Pancreas (tissue), 10 donors: ENCODE results near the gene IL1RAPL2. TPM values are rescaled to one million over a fixed set of nuclear protein-coding genes. Genes with fewer than 3 reads are reported as not detected.

Experiments
- ATAC-seq, 4 donors: fragments of 200-7000 bp; cut with Tn5 transposase; one replicate each; pipeline versions ENCODE4 v1.8.0 to v1.9.1; 2020; ENCODE audit warnings: mild to moderate bottlenecking in 4 of 4, moderate library complexity in 4 of 4
- DNase-seq, 6 donors: peaks; one replicate each; pipeline ENCODE4 v3.0.0-alpha.2; 2020
- FAIRE-seq: peaks from 2 replicates; lab custom pipeline; 2012; peaks lifted over from hg19 to GRCh38; lab: Jason Lieb, UNC
- H3K27ac ChIP-seq, 4 donors: fragments of 200-600 bp; sonication (generic); 1 replicate in 3 of 4; 2 replicates in 1 of 4; pipeline versions ENCODE4 v1.5.0 to v1.8.0; 2020
- H3K27me3 ChIP-seq, 4 donors: fragments of 200-600 bp; one replicate each; pipeline ENCODE4 v1.8.0; 2021
- H3K36me3 ChIP-seq, 3 donors: fragments of 200-600 bp; sonication (generic) in 1 of 3; one replicate each; pipeline versions ENCODE4 v1.5.0 to v1.8.0; 2020 to 2021
- H3K4me1 ChIP-seq, 3 donors: fragments of 200-600 bp; one replicate each; pipeline ENCODE4 v1.8.0; 2021
- H3K4me3 ChIP-seq, 4 donors: fragments of 200-600 bp; sonication (generic) in 2 of 4; one replicate each; pipeline versions ENCODE4 v1.5.0 to v1.8.0; 2020 to 2021
- H3K9me3 ChIP-seq, 4 donors: fragments of 200-600 bp; one replicate each; pipeline ENCODE4 v1.8.0; 2021
- WGBS, 2 donors: extraction: QIAGEN DNeasy Blood & Tissue Kit; methylation state at CpG; one replicate each; pipeline ENCODE4 v1.1.7; 2013; 5-methylcytosine and 5-hydroxymethylcytosine counted together
- intact Hi-C, 3 donors: fragments of 100-400 bp; cut with DNase I; formaldehyde crosslinking; loops; one replicate each; pipeline versions ENCODE4 v1.11.1 to v1.14.2; 2022
- polyA plus RNA-seq, 2 donors: library from polyadenylated mRNA; stranded (reverse); fragments of 200-250 nt; gene quantifications; one replicate each; pipeline ENCODE4 v1.2.3, GENCODE V29; 2013
- total RNA-seq, 6 donors: library from RNA; stranded (reverse); fragmentation: NEBNext Ultra II Directional in 4 of 6; extraction: Animal tissue kit (Norgen Biotek cat#: 25700) in 4 of 6; gene quantifications; one replicate each; pipeline versions ENCODE4 v1.2.1 to v1.2.4, GENCODE V29; 2021 to 2023
- TF ChIP-seq, protein P1 (sequence below), 4 donors: fragments of 200-600 bp; sonication (generic) in 3 of 4; IDR thresholded peaks; one replicate each; pipeline versions ENCODE4 v1.5.0 to v1.8.0; 2021; ENCODE audit warnings: antibody characterized with exemption in 4 of 4
- donor health status: healthy with polysubstance abuse.
- donor health status: DM: no; HTN: no; CAD: no; lungs with moderate emphysema.
- donor health status: DM: no; HTN: no; CAD: no.
- donor health status: control.
- donor health status: control.
- donor health status: Bipolar disorder and iron deficiency.
- donor health status: DM: yes; HTN: yes; CAD: no.
- donor health status: DM: no; HTN: no; CAD: no.
- donor health status: DM: no; HTN: no; CAD: no.
- donor health status: DM: yes; HTN: yes; CAD: no.

The IL1RAPL2 gene
- total and polyA plus RNA-seq, 8 donors, result 0.09 TPM; not detected in 7

DNA sequence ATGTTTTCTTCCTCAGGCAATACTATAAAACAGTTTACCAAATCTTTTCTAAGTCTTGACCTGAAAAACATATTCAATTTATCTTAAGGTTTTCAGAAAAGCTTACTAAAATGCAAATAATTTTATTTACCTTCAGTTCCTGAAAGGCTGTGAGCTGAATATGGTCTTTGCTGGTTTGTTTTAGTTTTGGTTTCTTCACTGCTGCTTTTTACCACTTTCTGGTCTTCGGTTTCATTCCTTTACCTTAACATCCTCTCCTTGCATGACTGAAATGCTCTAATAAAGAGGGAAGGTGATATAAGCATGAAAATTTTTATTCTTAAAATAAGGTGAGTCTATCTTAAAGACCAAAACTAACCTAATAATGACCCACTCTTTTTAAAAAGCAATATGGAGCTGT is 1159.2 kb downstream of the IL1RAPL2 start:
- peaks cover 0 to 26% (median 6%) of the 10 kb centered on the region in 4 donors for H3K27me3 ChIP-seq
- H3K9me3 ChIP-seq, result no peaks in the 10 kb centered on the region
- ATAC-seq (no peak), FAIRE-seq (no peak), DNase-seq (no peak)
- H3K4me3 ChIP-seq, result no peak overlapping the region
- no peaks in the 10 kb centered on the region for H3K4me1 ChIP-seq
- 71 to 93% methylated on average over 1 of the region's 1 CpG for WGBS, 2 donors
- no peaks in the 10 kb centered on the region for H3K36me3 ChIP-seq
- TF ChIP-seq, protein P1, sequence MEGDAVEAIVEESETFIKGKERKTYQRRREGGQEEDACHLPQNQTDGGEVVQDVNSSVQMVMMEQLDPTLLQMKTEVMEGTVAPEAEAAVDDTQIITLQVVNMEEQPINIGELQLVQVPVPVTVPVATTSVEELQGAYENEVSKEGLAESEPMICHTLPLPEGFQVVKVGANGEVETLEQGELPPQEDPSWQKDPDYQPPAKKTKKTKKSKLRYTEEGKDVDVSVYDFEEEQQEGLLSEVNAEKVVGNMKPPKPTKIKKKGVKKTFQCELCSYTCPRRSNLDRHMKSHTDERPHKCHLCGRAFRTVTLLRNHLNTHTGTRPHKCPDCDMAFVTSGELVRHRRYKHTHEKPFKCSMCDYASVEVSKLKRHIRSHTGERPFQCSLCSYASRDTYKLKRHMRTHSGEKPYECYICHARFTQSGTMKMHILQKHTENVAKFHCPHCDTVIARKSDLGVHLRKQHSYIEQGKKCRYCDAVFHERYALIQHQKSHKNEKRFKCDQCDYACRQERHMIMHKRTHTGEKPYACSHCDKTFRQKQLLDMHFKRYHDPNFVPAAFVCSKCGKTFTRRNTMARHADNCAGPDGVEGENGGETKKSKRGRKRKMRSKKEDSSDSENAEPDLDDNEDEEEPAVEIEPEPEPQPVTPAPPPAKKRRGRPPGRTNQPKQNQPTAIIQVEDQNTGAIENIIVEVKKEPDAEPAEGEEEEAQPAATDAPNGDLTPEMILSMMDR (IDR thresholded peaks at IDR 0.05), result no peak
- intact Hi-C loops, result no loop called here
- H3K27ac ChIP-seq, result no peak overlapping the region

DNA sequence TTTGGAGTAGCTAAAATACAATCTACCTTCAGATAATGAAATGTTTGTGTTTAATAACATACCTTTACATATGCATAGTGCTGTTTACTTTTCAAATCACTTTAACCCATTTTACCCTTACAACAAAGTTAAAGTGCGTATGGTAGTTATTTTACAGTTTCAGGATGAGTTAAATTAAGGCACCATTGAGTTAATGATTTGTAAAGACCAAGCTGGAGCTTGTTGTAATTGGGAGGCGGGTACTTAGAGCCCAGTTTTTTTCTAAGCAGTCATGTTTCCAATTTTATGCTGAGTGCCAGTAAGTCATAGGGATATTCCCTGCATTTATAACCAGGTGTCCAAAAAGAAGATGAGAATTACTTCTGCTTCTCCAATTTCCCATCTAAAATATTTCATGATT is 1172.2 kb downstream of the IL1RAPL2 start:
- no peak for FAIRE-seq
- intact Hi-C loops, result no loop called here
- Histone ChIP-seq H3K27me3 (peaks cover 0 to 6% (median 1%) of the 10 kb centered on the region in 4 donors), H3K9me3 (no peaks in the 10 kb centered on the region), H3K27ac (no peak overlapping the region), H3K36me3 (no peaks in the 10 kb centered on the region), H3K4me3 (no peak overlapping the region), H3K4me1 (no peaks in the 10 kb centered on the region)
- TF ChIP-seq, protein P1 (IDR thresholded peaks at IDR 0.05), result no peak
- no peak for ATAC-seq
- 34 to 40% methylated on average over 2 of the region's 2 CpGs for WGBS, 2 donors
- DNase-seq, result no peak

DNA sequence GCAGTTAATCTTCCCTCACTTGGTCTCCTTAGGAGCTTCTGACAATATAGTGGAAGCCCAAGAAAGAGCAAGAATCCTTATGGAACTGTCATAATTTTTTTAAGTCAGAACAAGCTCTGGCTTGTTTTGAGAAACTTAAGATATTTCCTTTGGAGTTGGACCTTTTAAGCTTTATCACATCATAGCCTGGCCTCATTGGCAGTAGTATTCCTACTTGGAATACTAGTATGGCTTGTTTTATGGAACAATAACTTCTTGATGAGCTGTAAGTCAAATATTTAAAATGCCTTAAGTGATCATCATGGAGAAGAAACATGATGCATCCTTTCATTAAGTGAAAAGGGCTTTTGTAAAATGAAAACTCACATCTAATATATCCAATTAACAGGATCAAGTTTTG is 1178.3 kb downstream of the IL1RAPL2 start:
- H3K27me3 ChIP-seq, result peaks cover 0 to 6% (median under 1%) of the 10 kb centered on the region in 4 donors
- no peak for FAIRE-seq
- DNase-seq, result no peak
- intact Hi-C loops, result no loop called here
- H3K4me1 ChIP-seq, result no peaks in the 10 kb centered on the region
- H3K9me3 ChIP-seq, result no peaks in the 10 kb centered on the region
- no peak overlapping the region for H3K27ac ChIP-seq
- no peaks in the 10 kb centered on the region for H3K36me3 ChIP-seq
- H3K4me3 ChIP-seq, result no peak overlapping the region
- ATAC-seq, result no peak
- TF ChIP-seq, protein P1 (IDR thresholded peaks at IDR 0.05), result no peak

DNA sequence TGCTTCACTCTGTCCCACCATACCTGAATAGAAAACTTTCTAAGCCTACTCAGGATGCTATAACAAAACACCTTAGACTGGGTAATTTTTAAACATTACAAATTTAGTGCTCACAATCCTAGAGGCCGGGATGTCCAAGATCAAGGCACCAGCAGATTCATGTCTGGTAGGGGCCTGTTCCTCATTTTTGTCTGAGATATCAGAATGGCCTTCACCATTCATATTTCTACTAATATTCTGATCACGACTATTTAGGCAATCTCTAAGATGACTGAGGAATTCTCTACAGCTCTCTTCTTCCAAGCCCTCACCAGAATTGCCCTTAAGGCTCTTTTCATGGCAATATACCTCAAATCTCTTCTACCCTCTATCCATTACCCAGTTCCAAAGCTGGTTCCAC is 1178.9 kb downstream of the IL1RAPL2 start:
- no peak overlapping the region for H3K4me3 ChIP-seq
- no peak overlapping the region for H3K27ac ChIP-seq
- peaks cover 0 to 12% (median 2%) of the 10 kb centered on the region in 4 donors for H3K27me3 ChIP-seq
- intact Hi-C loops, result no loop called here
- H3K36me3 ChIP-seq, result no peaks in the 10 kb centered on the region
- TF ChIP-seq, protein P1 (IDR thresholded peaks at IDR 0.05), result no peak
- WGBS, 2 donors, result 48 to 62% methylated on average over 2 of the region's 2 CpGs
- no peak for ATAC-seq
- no peak for FAIRE-seq
- no peak for DNase-seq
- H3K9me3 ChIP-seq, result no peaks in the 10 kb centered on the region
- H3K4me1 ChIP-seq, result no peaks in the 10 kb centered on the region

DNA sequence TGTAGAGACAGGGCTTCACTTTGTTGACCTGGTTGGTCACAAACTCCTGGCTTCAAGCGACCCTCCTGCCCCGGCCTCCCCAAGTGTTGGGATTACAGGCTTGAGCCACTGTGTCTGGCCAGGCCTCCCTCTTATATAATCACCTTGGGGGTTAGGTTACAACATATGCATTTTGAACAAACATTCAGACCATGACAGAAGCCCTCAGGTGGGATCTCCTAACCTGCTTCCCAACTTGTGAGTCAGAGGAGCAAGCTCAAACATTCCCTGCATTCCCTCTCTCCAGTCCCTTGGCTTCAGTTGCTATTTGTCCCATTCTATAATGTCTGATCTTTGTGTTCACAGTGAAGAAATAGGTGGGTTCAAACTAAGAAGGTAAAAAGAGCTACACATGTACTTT is 1179.9 kb downstream of the IL1RAPL2 start:
- Histone ChIP-seq H3K9me3 (no peaks in the 10 kb centered on the region), H3K27me3 (peaks cover 0 to 15% (median 2%) of the 10 kb centered on the region in 4 donors), H3K4me3 (no peak overlapping the region), H3K4me1 (no peaks in the 10 kb centered on the region), H3K36me3 (no peaks in the 10 kb centered on the region), H3K27ac (no peak overlapping the region)
- FAIRE-seq, result no peak
- 83 to 88% methylated on average over 2 of the region's 2 CpGs for WGBS, 2 donors
- intact Hi-C loops, result no loop called here
- TF ChIP-seq, protein P1 (IDR thresholded peaks at IDR 0.05), result no peak
- peak in 1 of 6 donors; percentile 13 for DNase-seq
- ATAC-seq, result no peak
